HG03280 (cell line): ENCODE measurements around the gene SAMD3.
"Not testable (repeated sequence)": the region's sequence is repeated elsewhere in the genome, so short reads cannot be mapped to it uniquely, and the experiment has no call there.

Experiments
- ATAC-seq: cut with Tn5 transposase; IDR thresholded peaks from one replicate; pipeline ENCODE4 v1.9.1; 2021; ENCODE audit warnings: mild to moderate bottlenecking, moderate library complexity; ENCODE audit not compliant: unreplicated experiment

SAMD3 gene, protein sequence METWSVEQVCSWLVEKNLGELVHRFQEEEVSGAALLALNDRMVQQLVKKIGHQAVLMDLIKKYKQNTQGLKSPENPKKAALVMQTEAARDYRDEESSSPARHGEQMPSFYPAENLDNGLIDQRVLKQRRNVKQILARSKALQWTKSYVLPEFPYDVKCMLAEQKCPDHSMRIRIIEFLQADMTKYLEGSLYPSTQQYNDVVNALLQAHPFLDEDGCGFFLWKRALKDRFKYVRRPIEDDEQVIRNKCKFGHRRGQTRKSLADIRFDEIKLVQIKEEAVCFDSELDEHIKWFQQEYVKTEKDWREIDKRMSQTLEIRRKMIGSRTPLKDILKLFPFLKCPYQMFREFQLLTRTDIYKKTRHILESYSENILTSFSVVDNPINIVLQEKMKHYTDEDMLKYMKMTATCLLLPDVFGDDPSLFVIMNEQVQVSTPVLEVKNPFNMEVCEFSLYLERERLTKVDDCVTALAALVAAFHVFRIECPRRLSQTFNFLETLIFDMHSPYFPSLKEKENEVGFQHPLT

GRCh38 chr6:130222775-130223174, at the start of gene SAMD3:
Gene SAMD3 (minus strand): TSS chr6:130222951. CDS start chr6:130215273, 7,678 bp downstream.
- ATAC-seq, result no peak

DNA sequence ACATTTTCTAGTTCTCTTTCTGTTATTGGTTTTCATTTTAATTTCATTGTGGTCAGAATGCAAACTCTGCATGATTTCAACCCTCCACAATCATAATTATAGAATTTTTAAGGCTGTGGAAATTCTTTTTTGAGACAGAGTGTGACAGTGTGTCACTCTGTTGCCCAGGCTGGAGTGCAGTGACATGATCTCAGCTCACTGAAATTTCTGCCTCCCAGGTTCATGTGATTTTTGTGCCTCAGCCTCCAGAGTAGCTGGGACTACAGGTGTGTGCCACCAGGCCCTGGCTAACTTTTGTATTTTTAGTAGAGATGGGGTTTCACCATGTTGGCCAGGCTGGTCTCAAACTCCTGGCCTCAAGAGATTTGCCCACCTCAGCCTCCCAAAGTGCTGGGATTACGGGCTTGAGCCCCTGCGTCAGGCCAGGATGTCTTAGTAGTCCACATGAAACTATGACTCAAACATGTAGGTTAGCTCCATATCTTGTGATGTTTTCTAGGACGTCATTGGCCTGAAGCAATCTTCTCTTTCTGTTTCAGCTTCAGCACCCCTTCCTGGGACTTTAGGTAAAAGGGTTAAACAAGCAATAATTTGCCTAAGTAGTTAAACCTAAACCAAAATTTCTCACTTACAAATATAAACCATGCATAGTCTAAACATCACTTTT, 47.4 kb upstream of the SAMD3 start:
- ATAC-seq, result peak; percentile 98

DNA sequence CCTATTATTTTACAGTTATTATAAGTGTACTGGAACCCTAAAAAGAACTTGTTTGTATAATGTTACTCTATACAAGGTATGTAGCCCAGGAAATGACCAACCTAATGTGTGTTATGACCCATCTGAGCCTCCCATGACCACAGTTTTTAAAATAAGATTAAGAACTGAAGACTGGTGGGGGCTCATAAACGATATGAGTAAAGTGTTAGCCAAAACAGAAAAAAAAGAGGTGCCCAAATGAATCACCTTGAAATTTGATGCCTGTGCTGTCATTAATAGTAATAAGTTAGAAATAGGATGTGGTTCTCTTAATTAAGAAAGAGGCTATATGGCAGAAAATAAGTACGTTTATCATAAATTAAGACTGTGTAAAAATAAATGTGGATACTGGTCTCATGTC, 42.8 kb upstream of the SAMD3 start:
- not testable (repeated sequence) for ATAC-seq

DNA sequence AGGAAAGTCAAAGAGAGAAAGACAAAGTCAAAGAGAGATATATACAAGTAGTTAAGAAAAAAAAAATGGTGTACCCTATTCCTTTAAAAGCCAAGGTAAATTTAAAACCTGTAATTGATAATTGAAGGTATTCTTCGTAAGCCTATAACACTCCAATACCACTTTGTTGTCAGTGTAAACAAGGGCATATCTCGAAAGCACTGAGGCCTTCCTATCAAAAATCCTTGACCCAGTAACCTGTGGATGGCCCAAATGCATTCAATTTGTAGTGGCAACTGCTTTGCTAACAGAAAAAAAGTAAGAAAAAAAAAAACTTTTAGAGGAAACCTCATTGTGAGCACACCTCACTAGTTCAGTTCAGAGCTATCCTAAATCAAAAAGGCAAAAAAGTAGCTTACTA, 39.3 kb upstream of the SAMD3 start:
- no peak for ATAC-seq

GRCh38 chr6:130261558-130261957, 38.8 kb upstream of the SAMD3 start:
- ATAC-seq, result not testable (repeated sequence)

DNA sequence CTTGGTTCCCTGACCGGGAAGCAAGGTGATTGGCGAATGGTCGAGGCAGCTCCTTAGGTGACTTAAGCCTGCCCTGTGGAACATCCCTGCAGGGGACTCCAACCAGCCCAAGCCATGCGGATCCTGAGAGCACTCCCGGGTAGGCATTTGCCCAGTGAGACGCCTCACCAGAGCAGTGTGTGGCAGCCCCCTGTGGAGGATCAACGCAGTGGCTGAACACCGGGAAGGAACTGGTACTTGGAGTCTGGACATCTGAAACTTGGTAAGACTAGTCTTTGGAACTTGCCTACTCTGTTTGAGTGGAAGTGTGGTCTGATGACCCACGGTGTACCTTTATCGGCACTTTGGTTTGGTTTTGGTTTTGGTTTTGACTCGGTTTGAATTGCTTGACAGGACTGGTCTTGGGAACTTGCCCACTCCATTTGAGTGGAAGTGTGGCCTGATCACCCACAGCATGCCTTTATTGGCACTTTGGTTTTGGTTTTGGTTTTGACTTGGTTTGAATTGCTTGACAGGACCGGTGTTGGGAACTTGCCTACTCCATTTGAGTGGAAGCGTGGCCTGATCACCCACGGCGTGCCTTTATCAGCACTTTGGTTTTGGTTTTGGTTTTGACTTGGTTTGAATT, 38.0 kb upstream of the SAMD3 start:
- peak; percentile 44 for ATAC-seq

DNA sequence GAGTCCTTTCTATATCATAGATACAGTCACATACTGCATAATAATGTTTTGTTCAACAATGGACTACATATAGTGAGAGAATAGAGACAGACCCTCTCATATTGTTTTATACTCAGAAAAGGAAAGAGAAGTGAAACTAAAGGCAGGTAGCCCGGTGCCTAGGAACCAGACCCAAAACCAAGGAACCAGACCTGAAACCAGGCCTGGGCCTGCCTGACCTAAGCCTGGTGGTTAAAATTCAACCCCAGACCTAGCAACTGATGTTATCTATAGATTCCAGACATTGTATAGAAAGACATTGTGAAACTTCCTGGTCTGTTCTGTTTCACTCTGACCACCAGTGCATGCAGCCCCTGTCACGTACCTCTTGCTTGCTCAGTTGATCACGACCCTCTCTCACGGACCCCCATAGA, 37.3 kb upstream of the SAMD3 start:
- ATAC-seq, result peak; percentile 68

DNA sequence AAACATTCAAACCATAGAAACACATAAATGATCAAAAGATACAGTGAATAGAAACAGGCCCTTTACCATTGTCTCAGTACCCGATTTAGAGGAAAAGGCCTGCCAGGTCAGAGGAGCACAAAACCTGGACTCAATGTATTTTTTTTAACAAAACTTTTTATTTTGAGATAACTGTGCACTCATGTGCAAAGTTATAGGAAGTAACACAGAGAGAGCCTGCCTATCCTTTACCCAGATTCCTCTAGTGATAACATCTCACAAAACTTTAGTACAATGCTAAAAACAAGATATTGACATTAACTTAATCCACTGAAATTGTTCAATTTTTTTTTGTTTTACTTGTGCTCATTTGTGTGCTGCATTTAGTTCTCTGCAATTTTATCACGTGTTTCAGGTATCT, 36.8 kb upstream of the SAMD3 start:
- ATAC-seq, result peak; percentile 19

DNA sequence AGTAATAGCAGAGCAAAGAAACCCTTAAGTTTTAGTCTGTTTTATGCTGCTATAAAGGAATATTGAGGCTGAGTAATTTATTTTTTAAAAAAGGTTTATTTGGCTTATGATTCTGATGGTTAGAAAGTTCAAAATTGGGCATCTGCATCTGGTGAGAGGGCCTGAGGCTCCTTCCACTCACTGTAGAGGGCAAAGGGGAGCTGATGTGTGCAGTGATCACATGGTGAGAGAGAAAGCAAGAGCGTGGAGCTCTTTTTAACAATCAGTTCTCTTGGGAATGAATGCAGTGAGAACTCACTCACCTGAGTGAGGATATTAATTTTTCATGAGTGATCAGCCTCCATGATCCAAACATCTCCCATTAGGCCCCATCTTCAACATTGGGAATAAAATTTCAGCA, 36.4 kb upstream of the SAMD3 start:
- no peak for ATAC-seq

DNA sequence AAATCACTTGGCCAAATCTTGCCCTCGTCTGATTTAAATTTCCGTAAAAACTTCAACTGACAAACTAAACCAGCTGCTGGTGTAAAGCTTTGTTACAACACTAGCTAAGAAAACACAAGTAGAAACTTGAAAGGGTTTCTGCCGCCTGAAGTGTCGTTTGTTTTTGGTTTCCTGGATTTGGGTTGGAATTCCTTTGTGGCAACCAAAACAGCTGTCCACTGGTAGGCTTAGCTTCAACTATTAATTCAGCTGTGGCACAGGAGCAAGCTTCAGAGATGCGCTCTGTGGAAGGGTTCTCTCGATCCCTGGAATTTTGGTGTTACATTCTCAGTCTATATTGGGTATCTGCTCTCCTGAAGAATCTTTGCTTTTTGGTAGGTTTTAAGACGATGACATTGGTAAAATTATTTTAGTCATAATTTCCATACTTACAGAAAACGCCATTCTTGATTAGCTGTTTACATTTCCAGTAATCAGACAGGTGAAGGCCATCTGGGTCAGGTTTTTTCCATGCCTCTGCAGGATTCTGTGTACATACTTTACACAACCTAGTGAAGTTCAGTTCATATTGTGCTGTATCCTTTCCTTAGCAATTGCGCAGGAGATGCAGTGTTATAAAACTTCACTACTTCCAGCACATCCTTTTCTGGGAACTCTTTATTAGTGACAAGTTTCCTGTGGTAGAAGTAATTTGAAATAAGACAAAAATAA, 29.9 kb upstream of the SAMD3 start:
- ATAC-seq, result no peak

- ATAC-seq, result no peak
Observed at GRCh38 chr6:130245267-130245666, 22.5 kb upstream of the SAMD3 start.

GRCh38 chr6:130244728-130245127, 22.0 kb upstream of the SAMD3 start:
- no peak for ATAC-seq

DNA sequence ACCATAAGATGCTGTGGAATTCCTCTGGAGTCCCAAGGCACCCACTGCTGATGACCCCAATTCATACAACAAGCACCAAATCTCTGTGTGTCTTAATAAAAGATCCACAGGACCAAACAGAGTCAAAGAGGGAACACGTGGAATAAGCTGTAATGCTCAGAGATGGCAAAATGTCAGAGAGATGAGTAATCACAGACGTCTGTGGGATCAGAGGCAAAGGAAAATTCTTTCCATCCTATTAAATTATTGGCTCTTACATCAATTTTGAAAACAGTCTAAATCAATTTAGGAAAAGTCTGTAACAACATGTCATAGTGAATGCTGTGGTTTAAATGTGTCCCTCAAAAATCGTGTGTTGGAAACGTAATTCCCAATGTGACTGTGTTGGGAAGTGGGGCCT, 17.5 kb upstream of the SAMD3 start:
- no peak for ATAC-seq

- no peak for ATAC-seq
Observed at GRCh38 chr6:130239755-130240154, 17.0 kb upstream of the SAMD3 start.

- no peak for ATAC-seq
Observed at GRCh38 chr6:130233330-130233729, 10.6 kb upstream of the SAMD3 start.

- ATAC-seq, result not testable (repeated sequence)
Observed at GRCh38 chr6:130230531-130230930, 7.8 kb upstream of the SAMD3 start.

GRCh38 chr6:130229645-130230044, 6.9 kb upstream of the SAMD3 start:
- no peak for ATAC-seq

GRCh38 chr6:130223508-130223907, 757 bp upstream of the SAMD3 start:
- peak; percentile 98 for ATAC-seq

GRCh38 chr6:130218134-130218533, 4.6 kb downstream of the SAMD3 start:
- no peak for ATAC-seq

- no peak for ATAC-seq
Observed at GRCh38 chr6:130216620-130217019, 6.1 kb downstream of the SAMD3 start.

DNA sequence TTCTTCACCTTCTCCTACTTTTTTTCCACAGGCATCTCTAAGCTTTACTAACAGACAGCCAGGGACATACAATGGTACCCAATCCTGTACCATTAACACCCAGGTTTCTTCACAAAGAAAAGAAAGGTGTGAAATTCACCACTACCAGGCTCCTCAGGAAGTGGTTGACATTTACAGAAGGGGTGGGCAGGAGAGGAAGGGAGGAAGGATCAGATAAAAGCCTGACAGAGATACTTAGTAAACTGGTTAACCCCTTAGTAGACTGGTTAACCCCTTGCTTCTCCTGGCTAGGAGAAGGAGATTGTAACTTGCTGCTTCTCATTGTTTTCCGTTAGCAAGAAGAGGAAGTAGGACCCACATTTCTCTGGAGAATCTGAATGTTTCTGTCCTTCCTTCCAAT, 7.2 kb downstream of the SAMD3 start:
- ATAC-seq, result no peak
